Measurements from ENCODE around the gene MSRB3.
"Not testable (repeated sequence)": the region's sequence is repeated elsewhere in the genome, so short reads cannot be mapped to it uniquely, and the experiment has no call there.

Gene MSRB3

DNA sequence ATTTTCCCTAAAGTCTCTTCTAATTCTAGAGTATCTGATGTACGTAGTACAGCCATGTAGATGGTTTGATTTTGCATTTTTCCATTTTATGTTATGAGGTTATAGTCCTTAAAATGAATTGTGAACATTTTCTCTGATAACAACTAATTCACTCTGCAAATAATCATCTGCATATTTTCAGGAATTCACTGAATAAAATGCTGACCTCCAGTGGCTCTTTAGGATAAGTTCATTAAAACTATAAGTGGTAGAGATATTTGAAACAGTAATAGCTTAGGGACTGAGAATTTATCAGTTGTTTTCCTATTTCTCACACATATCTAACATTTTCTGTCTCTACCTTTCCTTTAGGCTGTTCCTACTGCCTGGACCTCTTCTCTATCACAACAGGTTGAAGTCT is 4.4 kb downstream of the MSRB3 start:
- DNase-seq (ENCODE audit: low spot score), result no peak
- no peak for ATAC-seq (ENCODE audit: low read depth)

GRCh38 chr12:65285532-65285931 is 7.0 kb downstream of the MSRB3 start:
- not testable (repeated sequence) for ATAC-seq (ENCODE audit: low read depth); H3K27me3 ChIP-seq (ENCODE audit: insufficient read depth, poor library complexity, severe bottlenecking); H3K36me3 ChIP-seq (ENCODE audit: low read depth); DNase-seq (ENCODE audit: low spot score); H3K4me3 ChIP-seq (ENCODE audit: severe bottlenecking); H3K27ac ChIP-seq (ENCODE audit: poor library complexity, severe bottlenecking); H3K4me1 ChIP-seq (ENCODE audit: insufficient read depth, poor library complexity, severe bottlenecking); H3K9me3 ChIP-seq (ENCODE audit: severe bottlenecking)

More for the DNA sequence above, 4.4 kb downstream of the MSRB3 start:
- no peak overlapping the region for H3K27ac ChIP-seq (ENCODE audit: poor library complexity, severe bottlenecking)
- H3K4me1 ChIP-seq (ENCODE audit: insufficient read depth, poor library complexity, severe bottlenecking), result peaks cover 8% of the 10 kb centered on the region
- H3K27me3 ChIP-seq (ENCODE audit: insufficient read depth, poor library complexity, severe bottlenecking), result no peaks in the 10 kb centered on the region
- H3K4me3 ChIP-seq (ENCODE audit: severe bottlenecking), result no peak overlapping the region
- H3K36me3 ChIP-seq (ENCODE audit: low read depth), result no peaks in the 10 kb centered on the region
- TF ChIP-seq, protein P1, sequence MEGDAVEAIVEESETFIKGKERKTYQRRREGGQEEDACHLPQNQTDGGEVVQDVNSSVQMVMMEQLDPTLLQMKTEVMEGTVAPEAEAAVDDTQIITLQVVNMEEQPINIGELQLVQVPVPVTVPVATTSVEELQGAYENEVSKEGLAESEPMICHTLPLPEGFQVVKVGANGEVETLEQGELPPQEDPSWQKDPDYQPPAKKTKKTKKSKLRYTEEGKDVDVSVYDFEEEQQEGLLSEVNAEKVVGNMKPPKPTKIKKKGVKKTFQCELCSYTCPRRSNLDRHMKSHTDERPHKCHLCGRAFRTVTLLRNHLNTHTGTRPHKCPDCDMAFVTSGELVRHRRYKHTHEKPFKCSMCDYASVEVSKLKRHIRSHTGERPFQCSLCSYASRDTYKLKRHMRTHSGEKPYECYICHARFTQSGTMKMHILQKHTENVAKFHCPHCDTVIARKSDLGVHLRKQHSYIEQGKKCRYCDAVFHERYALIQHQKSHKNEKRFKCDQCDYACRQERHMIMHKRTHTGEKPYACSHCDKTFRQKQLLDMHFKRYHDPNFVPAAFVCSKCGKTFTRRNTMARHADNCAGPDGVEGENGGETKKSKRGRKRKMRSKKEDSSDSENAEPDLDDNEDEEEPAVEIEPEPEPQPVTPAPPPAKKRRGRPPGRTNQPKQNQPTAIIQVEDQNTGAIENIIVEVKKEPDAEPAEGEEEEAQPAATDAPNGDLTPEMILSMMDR (IDR thresholded peaks at IDR 0.05; ENCODE audit: poor library complexity, severe bottlenecking), result peak; percentile 50
- H3K9me3 ChIP-seq (ENCODE audit: severe bottlenecking), result no peaks in the 10 kb centered on the region

DNA sequence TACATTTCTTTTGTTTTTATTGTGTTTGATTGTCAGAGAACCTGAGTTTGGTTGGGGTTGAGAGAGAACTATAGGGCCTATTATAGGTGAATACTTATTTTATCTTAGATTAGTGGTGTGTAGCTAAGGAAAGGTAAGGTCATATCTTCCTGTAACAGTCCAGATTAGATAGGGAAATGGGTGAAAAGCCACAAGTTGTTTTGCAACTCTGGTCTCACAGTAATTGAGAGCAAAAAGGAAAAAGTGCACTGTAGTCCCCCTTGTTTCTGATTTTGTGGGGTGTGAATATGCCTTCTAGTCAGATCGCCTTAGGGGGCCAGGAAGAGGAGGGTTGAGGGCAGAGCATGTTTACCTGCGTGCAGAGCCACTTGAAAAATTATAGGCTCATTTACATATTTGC is 8.9 kb downstream of the MSRB3 start:
- ATAC-seq (ENCODE audit: low read depth) (no peak), DNase-seq (ENCODE audit: low spot score) (no peak)
- Histone ChIP-seq H3K36me3 (ENCODE audit: low read depth) (no peaks in the 10 kb centered on the region), H3K27ac (ENCODE audit: poor library complexity, severe bottlenecking) (no peak overlapping the region), H3K9me3 (ENCODE audit: severe bottlenecking) (no peaks in the 10 kb centered on the region), H3K27me3 (ENCODE audit: insufficient read depth, poor library complexity, severe bottlenecking) (no peaks in the 10 kb centered on the region), H3K4me3 (ENCODE audit: severe bottlenecking) (no peak overlapping the region), H3K4me1 (ENCODE audit: insufficient read depth, poor library complexity, severe bottlenecking) (no peaks in the 10 kb centered on the region)
- TF ChIP-seq, protein P1 (IDR thresholded peaks at IDR 0.05; ENCODE audit: poor library complexity, severe bottlenecking), result no peak

DNA sequence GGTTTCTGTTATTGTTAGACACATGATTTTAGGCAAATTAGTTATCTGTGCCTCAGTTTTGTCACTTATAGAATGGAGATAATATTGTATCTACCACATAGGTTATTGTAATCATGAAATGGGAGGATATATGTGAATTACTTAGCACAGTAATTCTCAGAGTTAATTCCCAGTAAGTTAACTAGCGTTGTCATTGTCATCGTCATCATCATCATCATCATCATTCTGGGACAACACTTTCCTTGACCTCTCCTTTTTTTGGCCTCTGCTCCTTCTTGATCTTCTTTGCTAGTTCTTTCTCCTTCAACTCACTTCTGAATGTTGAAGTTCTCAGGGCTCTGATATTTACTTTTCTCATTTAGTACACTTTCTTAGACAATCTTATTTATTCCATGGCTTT is 13.8 kb downstream of the MSRB3 start:
- TF ChIP-seq, protein P1 (IDR thresholded peaks at IDR 0.05; ENCODE audit: poor library complexity, severe bottlenecking), result no peak
- no peak overlapping the region for H3K4me3 ChIP-seq (ENCODE audit: severe bottlenecking)
- H3K36me3 ChIP-seq (ENCODE audit: low read depth), result no peaks in the 10 kb centered on the region
- ATAC-seq (ENCODE audit: low read depth) (no peak), DNase-seq (ENCODE audit: low spot score) (no peak)
- no peaks in the 10 kb centered on the region for H3K27me3 ChIP-seq (ENCODE audit: insufficient read depth, poor library complexity, severe bottlenecking)
- no peaks in the 10 kb centered on the region for H3K4me1 ChIP-seq (ENCODE audit: insufficient read depth, poor library complexity, severe bottlenecking)
- no peak overlapping the region for H3K27ac ChIP-seq (ENCODE audit: poor library complexity, severe bottlenecking)
- H3K9me3 ChIP-seq (ENCODE audit: severe bottlenecking), result no peaks in the 10 kb centered on the region

GRCh38 chr12:65293735-65294134 is 15.3 kb downstream of the MSRB3 start:
- H3K9me3 ChIP-seq (ENCODE audit: severe bottlenecking), result no peaks in the 10 kb centered on the region
- DNase-seq (ENCODE audit: low spot score), result no peak
- no peak for ATAC-seq (ENCODE audit: low read depth)
- H3K27me3 ChIP-seq (ENCODE audit: insufficient read depth, poor library complexity, severe bottlenecking), result no peaks in the 10 kb centered on the region
- H3K4me3 ChIP-seq (ENCODE audit: severe bottlenecking), result no peak overlapping the region
- H3K36me3 ChIP-seq (ENCODE audit: low read depth), result no peaks in the 10 kb centered on the region
- no peak overlapping the region for H3K27ac ChIP-seq (ENCODE audit: poor library complexity, severe bottlenecking)
- no peaks in the 10 kb centered on the region for H3K4me1 ChIP-seq (ENCODE audit: insufficient read depth, poor library complexity, severe bottlenecking)
- TF ChIP-seq, protein P1 (IDR thresholded peaks at IDR 0.05; ENCODE audit: poor library complexity, severe bottlenecking), result no peak
